Measurements from ENCODE around the gene ABCC9.

- no peak for TF ChIP-seq CTCF (IDR thresholded peaks at IDR 0.05)
- TF ChIP-seq POLR2A (IDR thresholded peaks at IDR 0.05): no peak
Measured at GRCh38 chr12:21800011-21800410, 141.2 kb downstream of the ABCC9 start.
